ENCODE measurements around the gene DSP.

The DSP gene, protein sequence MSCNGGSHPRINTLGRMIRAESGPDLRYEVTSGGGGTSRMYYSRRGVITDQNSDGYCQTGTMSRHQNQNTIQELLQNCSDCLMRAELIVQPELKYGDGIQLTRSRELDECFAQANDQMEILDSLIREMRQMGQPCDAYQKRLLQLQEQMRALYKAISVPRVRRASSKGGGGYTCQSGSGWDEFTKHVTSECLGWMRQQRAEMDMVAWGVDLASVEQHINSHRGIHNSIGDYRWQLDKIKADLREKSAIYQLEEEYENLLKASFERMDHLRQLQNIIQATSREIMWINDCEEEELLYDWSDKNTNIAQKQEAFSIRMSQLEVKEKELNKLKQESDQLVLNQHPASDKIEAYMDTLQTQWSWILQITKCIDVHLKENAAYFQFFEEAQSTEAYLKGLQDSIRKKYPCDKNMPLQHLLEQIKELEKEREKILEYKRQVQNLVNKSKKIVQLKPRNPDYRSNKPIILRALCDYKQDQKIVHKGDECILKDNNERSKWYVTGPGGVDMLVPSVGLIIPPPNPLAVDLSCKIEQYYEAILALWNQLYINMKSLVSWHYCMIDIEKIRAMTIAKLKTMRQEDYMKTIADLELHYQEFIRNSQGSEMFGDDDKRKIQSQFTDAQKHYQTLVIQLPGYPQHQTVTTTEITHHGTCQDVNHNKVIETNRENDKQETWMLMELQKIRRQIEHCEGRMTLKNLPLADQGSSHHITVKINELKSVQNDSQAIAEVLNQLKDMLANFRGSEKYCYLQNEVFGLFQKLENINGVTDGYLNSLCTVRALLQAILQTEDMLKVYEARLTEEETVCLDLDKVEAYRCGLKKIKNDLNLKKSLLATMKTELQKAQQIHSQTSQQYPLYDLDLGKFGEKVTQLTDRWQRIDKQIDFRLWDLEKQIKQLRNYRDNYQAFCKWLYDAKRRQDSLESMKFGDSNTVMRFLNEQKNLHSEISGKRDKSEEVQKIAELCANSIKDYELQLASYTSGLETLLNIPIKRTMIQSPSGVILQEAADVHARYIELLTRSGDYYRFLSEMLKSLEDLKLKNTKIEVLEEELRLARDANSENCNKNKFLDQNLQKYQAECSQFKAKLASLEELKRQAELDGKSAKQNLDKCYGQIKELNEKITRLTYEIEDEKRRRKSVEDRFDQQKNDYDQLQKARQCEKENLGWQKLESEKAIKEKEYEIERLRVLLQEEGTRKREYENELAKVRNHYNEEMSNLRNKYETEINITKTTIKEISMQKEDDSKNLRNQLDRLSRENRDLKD (N-terminal part only)

GRCh38 chr6:7541175-7542064, at the start of gene DSP:
DSP (plus strand) TSS chr6:7541671; CDS start chr6:7541916, 245 bp downstream.
- peak; percentile 68 for DNase-seq

DNA sequence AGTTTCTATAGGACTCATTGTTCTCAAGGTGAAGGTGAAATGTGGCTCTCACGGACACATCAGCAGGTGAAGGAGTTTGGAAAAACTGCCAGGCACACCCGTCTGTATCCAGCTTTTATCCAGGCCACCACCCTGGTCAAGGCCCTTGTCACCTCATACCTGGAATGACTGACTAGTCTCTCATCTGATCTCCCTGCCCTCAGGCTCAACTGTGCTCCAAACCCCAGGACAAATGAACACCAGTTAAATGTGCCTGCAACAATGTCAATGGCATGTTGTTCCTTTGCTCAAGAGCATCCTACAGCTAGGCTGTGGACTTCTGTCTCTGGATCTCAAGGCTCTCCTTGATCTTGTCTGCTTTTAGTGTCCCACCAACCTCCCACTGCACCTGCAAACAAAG, 47.6 kb upstream of the DSP start:
- DNase-seq, result no peak

DNA sequence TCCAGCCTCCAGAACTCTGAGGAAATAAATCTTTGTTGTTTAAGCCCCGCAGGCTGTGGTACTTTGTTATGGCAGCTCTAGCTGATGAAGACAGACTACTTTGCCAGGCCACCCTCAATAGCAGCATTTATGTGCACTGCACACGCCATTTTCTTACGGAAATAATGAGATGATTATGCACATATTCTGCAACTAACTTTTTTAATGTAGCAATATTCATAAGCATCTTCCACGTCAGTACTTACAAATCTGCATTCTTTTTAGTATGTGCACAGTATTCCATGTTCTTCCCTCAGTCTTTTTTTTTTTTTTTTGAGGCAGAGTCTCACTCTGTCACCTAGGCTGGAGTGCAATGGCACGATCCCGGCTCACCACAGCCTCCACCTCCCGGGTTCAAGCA, 46.8 kb upstream of the DSP start:
- no peak for DNase-seq

DNA sequence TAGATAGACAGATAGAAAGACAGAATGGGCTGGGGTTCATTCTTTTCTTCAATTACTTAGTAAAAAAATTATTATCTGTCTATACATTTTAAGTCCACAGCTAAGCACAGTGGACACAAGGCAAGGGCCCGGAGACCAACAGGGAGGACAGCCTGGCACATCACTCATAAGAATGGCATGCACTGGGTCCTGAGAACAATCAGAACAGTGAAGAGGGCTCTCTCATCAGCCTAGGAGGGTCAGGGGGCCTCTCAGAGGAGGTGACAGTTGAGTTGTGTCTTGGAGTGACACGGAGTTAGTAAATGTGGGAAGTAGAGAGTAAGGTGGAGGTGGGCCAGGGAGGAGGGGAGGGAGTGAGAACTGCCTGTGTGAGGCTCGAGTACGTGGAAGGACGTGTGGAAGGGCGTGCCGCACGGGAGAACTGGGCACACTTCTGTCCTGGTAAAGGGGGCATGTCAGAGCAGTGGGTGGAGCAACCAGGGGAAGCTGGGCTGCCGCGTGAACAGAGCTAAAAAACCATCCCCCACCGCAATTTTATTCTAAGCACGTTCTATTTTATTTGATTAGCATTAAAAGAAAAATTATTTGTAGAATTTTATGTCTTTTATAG, 45.1 kb upstream of the DSP start:
- DNase-seq, result no peak

DNA sequence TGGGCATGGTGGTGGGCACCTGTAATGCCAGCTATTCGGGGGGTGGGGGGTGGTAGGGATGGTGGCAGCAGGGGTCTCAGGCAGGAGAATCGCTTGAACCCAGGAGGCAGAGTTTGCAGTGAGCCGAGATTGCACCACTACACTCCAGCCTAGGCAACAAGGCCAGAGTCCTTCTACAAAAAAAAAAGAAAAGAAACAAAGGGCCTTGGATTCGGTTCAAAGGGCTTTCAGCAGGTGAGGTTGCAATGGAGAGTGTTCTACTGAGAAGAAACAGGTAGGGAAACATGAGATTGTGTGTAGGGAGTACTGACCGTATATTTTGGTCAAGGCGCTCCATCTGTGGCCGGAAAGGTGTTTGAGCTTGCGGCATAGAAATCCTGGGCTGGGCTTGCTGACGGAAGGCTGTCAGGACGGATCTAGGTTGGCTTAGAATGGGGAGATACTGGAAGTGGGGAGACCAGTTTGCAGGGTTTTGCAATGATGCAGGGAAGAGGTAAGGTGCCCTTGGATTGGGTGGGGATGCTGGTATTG, 40.7 kb upstream of the DSP start:
- no peak for DNase-seq

GRCh38 chr6:7502743-7503142, 38.7 kb upstream of the DSP start:
- no peak for DNase-seq

DNA sequence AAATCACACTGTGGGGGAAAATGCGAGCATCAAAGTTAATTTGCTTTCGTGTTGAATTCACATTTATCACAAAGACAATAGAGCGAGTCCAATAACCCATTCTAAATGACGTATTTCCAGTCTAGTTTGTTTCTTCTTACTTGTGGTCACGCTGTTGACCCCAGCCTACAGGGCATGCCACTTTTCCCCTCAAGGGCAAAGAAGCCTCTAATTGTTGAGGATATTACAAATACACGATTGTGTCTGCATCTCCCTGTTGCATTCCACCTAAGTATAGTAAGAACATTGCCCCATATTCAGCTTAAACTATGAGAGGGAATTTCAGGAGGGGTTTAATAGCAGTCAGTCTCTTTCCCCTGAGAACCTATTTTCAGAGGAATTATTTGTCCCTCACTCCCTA, 37.4 kb upstream of the DSP start:
- DNase-seq, result no peak

DNA sequence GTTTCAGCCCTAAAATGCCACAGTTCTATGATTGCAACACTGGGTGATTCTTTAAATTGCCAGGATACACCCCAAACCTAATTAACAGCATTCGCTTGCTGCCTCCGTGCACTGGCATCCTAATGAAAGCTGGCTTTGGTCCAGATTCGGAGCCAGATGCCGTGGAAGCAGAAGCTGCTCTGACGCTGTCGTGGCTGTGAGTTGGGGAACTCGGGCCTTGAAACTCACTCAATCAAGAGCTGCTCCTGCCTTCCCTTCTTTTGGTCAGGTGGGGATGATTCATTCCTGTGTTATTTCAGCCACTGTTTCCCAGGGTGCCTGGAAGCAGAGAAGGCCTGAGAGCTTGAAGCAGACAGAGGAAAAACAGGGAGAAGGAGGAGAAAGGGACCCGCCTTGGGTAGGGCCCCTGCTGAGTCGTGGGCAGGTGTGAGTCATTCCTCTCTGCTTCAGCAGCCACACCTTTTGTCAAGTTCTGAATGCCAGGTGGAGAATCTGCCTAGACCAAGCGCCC, 36.2 kb upstream of the DSP start:
- no peak for DNase-seq

DNA sequence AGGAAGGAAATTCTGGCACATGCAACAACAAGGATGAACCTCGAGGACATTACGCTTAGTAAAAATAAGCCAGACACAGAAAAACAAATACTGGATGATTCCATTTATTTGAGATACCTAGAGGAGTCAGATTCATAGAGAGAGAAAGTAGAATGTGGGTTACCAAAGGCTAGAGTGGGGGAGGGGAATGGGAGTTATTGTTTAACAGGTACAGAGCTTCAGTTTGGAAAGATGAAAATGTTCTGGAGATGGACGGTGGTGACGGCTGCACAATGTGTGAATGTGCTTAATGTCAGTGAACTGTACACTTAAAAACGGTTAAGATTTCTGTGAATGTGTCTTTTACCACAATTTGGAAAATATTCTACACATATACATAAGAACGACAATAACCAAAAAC, 33.9 kb upstream of the DSP start:
- no peak for DNase-seq

DNA sequence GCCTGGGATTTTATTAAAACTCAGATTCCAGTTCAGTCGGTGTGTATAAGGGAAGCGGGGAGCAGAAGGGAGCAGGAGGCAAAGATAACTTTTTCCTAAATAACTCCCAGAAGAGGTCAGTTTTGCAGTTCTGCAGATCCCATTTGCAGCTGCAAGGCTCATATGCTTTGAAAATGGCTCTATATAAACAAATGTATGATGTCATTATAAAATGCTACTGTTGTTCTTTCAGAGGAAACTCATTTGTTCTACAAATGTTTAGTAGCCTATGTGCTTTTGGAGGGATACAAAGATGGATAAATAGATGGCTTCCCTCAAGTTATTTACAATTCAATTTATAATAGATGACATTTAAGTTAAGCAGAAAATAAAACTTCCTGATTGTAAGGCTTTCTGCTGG, 29.2 kb upstream of the DSP start:
- DNase-seq, result no peak

GRCh38 chr6:7513529-7513928, 27.9 kb upstream of the DSP start:
- DNase-seq, result no peak

DNA sequence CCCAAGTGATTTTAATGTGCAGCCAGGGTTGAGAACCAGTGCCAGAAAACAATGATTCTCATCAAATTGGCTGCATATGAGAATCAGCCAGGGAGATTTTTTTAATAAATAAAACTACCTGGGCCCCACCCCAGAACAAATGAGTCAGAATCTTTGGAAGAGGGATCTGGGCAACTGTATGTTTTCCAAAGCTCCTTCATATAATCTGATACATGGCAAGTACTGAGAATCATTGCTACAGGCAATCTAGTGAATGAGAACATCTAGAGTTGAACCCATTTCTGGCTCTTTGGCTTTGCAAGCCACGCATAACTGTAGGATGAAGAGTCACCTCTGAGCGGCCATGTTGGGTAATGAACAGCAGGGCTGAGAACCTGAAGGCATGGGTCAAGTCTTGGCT, 26.1 kb upstream of the DSP start:
- DNase-seq, result no peak

GRCh38 chr6:7518877-7519276, 22.6 kb upstream of the DSP start:
- no peak for DNase-seq

GRCh38 chr6:7522873-7523272, 18.6 kb upstream of the DSP start:
- no peak for DNase-seq

DNA sequence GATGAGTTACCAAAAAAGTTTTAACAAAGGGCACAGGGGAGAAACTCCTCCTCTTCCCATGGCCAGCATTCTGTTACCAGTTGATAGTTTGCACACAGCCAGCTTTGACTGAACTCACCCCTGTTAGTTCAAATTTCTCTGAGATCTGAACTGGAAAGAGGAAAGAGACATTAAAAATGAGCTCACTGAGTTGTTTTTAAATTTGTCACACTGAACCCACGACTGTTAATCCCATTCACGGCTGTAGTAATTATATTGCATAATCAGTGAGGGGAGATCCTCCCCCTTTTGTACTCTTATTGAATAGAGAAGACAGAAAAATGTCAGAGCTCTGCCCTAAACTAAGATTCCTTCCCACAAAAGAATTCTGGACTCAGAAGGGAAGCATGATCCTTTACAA, 17.5 kb upstream of the DSP start:
- DNase-seq, result no peak

GRCh38 chr6:7526755-7527154, 14.7 kb upstream of the DSP start:
- DNase-seq, result no peak

DNA sequence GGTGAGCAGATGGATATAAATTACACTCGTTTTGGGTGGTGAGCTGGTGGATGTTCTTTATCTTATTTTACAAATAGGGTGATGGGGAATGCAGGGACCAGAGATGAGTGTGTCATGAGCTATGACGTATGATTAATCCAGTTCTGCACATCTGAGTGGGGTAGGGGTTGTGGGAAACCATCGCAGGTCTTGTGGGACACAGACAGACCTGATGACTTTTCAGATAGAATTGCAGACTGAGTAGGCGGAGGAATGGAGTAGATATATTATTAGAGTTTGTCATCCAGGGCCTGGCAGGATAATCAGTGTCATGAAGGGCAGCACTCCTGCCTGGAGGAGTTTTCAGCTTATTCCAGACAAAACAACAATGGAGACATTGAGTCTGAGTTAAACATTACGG, 12.9 kb upstream of the DSP start:
- no peak for DNase-seq

DNA sequence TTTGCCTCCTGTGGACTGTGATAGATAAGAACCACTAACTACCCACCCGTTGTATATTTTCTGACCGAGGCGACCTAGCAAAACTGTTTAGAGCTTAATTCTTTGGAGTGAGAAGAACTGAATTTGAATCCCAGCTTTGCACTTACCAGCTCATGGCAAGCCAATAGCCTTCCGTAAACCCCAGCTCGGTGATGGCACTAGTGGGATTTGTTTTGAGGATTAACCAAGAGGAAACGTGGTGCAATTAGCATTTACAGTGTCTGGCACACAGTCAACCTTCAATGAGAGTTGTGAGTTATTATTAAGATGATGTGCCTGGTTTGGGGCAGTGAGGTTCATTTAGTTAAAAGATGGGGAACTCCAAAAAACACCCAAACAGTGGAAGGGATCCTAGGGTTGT, 12.3 kb upstream of the DSP start:
- DNase-seq, result no peak

GRCh38 chr6:7532232-7532631, 9.2 kb upstream of the DSP start:
- no peak for DNase-seq

DNA sequence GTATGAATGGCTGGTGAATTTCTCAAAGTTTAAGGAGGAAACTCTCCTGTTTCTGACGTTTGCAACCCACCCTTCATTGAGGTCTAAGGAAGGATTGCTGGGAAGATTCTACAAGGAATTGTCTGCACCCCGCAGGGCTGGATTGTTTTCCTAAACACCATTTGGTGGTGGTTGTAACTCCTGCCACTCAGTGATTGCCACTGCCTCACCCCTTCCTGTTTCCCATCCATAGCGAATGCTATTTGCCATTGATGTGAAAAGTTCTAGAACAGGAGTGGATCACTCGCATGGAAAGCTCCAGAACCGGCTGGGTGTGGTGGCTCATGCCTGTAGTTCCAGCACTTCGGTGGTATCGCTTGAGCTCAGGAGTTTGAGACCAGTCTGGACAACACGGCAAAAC, 8.7 kb upstream of the DSP start:
- no peak for DNase-seq

- DNase-seq, result no peak
These were observed 7.3 kb upstream of the DSP start for GRCh38 chr6:7534192-7534591.
